ENCODE results near the gene CLSTN1.
"Not testable (repeated sequence)": the region's sequence is repeated elsewhere in the genome, so short reads cannot be mapped to it uniquely, and the experiment has no call there.

CLSTN1 gene

DNA sequence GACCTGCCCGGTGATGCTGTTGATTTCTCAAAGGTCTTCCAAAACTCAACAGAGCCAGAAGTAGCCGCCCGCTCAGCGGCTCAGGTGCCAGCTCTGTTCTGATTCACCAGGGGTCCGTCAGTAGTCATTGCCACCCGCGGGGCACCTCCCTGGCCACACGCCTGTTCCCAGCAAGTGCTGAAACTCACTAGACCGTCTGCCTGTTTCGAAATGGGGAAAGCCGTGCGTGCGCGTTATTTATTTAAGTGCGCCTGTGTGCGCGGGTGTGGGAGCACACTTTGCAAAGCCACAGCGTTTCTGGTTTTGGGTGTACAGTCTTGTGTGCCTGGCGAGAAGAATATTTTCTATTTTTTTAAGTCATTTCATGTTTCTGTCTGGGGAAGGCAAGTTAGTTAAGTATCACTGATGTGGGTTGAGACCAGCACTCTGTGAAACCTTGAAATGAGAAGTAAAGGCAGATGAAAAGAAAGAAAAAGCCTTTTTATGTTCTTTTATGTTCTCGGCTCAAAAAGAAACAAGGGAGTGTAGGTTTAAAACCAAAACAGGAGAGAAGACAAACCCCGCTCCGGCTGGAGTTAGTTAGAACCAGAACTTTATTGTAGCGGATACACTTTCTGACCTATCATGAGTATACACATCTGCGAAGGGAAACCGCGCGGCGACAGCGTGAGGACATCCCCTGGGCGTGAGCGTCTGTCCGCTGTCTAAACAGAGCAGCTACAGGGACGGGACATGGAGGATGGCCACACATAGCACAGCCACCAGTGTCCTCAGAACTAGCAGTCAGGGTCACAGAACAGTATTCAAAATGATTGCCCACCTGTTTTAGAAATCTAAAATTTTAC lies 95.1 kb downstream of the CLSTN1 start:
- peak in 1 of 4 experiments; percentile 21 for DNase-seq

DNA sequence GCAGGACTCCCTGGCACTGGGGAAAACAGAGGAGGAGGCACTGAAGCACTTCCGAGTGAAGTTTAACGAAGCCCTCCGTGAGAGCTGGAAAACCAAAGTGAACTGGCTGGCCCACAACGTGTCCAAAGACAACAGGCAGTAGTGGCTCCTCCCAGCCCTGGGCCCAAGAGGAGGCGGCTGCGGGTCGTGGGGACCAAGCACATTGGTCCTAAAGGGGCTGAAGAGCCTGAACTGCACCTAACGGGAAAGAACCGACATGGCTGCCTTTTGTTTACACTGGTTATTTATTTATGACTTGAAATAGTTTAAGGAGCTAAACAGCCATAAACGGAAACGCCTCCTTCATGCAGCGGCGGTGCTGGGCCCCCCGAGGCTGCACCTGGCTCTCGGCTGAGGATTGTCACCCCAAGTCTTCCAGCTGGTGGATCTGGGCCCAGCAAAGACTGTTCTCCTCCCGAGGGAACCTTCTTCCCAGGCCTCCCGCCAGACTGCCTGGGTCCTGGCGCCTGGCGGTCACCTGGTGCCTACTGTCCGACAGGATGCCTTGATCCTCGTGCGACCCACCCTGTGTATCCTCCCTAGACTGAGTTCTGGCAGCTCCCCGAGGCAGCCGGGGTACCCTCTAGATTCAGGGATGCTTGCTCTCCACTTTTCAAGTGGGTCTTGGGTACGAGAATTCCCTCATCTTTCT lies 96.7 kb downstream of the CLSTN1 start:
- no peak for DNase-seq

DNA sequence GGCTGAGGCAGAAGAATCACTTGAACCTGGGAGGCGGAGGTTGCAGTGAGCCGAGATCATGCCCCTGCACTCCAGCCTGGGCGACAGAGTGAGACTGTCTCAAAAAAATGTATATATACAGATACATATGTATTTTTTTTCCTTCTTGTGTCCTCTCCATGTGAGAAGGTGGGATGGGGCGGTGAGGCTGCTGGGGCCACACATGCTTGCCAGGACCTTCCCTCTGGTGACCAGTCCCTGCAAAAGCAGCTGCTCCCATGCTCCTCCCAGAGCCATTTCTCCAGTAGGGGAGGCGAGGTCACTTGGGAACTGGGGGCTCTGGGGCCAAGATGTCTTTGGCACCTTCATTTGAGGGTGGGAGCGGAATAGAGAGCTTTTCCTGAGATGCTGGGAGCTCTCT lies 97.4 kb downstream of the CLSTN1 start:
- no peak for DNase-seq

DNA sequence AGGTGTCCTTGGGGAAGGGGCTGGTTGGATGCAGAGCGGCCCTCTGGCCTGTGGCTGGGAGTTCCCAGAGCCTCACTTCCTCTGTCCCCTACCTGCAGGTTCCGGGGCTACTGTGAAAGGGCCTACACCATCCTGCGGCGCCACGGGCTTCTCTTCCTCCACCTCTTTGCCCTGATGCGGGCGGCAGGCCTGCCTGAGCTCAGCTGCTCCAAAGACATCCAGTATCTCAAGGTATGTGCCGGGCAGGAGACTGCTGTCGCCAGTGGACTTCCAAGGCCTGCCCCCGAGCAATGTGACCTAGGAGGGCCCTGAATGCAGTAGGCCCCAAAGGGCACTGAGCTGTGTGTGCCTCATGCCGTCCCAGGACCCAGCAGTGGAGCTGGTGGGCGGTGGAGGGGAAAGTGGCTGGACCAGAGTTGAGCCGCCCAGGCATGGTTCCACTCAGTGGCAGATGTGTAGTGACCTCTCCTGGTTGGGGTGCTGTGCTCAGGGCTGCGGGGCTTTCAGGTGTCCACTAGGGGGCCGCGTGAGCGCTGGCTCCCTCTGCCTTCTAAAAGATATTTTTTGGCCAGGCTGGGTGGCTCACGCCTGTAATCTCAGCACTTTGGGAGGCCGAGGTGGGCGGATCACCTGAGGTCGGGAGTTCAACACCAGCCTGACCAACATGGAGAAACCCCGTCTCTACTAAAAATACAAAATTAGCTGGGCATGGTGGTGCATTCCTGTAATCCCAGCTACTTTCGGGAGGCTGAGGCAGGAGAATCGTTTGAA lies 98.9 kb downstream of the CLSTN1 start:
- DNase-seq = peak; percentile 45 to 59 (median 56)

DNA sequence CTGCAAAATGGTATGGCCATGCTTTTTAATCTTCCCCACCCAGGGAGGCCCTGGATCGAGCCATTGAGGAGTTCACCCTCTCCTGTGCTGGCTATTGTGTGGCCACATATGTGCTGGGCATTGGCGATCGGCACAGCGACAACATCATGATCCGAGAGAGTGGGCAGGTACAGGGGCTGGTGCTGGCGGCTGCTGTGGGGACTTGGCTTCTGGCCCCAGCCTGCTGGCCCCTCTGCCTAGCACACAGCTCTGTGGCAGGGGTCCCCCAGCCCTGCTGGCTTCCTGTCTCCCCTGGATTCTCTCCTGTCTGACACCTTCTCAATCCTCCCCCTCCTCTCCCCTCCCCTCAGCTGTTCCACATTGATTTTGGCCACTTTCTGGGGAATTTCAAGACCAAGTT lies 99.8 kb downstream of the CLSTN1 start:
- no peak for DNase-seq

DNA sequence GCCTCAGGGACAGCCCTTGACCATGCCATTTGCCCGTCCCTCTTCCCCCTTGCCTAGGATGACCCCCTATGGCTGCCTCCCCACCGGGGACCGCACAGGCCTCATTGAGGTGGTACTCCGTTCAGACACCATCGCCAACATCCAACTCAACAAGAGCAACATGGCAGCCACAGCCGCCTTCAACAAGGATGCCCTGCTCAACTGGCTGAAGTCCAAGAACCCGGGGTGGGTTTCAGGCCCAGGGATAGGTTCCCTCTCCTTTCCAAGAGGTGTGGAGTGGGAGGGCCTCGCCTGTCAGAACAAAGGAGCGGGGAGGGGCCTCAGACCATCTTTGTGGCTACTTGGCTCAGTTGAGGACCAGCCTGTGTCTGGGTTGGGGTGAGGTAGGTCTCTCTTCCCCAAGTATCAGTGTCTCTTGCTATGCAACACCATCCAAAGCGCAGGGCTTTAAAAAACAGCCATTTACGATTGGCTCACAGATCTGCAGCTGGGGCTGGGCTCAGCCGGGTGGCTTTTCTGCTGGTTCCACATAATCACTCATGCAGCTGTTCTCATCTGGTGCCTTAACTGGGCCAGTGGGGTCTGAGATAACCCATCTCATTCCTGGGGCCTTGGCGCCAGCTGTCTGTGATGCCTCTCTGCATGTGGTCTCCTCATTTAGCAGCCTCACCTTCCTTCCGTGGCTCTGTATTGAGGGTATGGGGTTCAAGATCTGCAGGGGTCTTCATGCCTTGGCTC lies 100.5 kb downstream of the CLSTN1 start:
- DNase-seq = no peak

DNA sequence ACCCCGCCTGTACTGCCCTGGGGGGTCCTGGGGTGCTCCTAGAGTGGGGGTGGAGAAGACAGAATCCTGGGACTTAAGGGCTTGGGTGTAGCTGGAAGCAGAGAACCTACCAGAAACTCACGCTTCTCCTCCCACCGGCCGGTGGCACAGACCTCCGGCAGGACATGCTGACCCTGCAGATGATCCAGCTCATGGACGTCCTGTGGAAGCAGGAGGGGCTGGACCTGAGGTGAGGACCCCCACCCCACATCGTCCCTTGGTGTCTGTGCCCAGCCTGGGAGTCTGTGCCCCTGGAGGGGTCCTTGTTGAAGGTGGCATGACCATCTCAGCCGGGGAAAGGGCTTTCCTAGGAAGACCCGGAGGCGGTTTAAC lies 101.4 kb downstream of the CLSTN1 start:
- no peak for DNase-seq

DNA sequence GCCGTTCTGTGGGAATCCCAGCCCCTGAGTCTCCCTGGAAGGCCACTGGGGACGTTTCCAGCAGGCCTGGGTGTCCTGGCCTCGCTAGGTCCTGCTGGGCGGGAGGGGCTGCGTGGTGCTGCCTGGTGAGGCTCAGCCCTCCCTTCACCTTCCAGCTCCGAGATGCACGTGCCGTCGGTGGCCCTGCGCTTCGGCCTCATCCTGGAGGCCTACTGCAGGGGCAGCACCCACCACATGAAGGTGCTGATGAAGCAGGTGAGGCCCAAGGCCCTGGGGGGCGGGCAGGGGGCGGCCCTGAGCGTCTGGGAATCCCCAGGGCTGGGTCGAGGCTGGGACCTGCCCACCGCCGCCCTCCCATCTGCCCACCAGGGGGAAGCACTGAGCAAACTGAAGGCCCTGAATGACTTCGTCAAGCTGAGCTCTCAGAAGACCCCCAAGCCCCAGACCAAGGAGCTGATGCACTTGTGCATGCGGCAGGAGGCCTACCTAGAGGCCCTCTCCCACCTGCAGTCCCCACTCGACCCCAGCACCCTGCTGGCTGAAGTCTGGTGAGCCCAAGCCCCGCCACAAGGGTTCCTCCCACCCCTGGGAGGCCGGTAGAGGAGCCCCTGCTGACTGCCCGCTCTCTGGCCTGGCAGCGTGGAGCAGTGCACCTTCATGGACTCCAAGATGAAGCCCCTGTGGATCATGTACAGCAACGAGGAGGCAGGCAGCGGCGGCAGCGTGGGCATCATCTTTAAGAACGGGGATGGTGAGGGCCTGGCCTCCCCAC lies 102.0 kb downstream of the CLSTN1 start:
- peak; percentile 55 to 80 (median 71) for DNase-seq

DNA sequence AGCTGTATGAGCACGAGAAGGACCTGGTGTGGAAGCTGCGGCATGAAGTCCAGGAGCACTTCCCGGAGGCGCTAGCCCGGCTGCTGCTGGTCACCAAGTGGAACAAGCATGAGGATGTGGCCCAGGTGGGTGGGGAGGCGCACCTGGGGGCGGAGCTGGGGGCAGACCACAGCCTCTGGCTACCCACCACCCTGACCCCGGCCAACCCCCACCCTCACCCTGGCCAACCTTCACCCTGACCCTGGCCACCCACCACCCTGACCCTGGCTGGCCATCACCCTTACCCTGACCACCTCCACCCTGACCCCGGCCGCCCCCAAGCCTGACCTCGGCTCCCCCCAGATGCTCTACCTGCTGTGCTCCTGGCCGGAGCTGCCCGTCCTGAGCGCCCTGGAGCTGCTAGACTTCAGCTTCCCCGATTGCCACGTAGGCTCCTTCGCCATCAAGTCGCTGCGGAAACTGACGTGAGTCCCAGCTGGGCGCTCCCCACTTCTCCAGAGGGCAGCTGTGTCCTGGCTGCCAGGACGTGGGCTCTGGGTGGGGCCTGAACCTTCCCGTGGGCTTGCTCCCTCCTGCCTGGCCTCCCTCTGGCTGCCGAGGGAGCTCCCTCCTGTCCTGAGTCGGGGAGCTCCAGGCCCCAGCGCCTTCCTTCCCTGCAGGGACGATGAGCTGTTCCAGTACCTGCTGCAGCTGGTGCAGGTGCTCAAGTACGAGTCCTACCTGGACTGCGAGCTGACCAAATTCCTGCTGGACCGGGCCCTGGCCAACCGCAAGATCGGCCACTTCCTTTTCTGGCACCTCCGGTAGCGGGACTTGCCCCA lies 102.8 kb downstream of the CLSTN1 start:
- DNase-seq = no peak

DNA sequence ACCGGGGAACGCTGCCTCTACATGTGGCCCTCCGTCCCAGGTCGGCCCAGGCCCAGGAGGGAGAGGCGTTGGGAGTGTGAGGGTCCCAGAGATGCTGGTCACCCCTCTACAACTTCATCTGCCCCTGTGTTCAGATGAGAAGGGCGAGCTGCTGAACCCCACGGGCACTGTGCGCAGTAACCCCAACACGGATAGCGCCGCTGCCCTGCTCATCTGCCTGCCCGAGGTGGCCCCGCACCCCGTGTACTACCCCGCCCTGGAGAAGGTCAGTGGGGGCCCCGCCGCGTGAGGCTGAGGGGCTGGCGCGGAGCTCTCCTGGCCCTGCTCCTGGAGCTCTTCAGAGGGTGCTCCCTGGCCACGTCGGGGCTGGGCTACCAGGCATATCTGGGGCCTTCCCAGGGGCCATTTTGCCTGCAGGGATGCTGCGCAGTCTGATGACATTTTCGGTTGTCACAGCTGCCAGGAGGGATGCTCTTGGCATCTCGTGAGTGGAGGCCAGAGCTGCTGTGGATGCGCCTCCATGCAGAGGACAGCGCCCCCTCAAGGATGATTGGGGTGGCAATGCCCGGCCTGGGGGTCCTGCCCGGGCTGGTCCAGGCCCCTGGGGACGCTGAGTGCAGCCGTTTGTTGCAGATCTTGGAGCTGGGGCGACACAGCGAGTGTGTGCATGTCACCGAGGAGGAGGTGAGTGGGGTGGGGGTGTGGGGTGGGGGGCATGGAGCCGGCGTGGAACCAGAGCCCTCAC lies 103.6 kb downstream of the CLSTN1 start:
- no peak for DNase-seq

DNA sequence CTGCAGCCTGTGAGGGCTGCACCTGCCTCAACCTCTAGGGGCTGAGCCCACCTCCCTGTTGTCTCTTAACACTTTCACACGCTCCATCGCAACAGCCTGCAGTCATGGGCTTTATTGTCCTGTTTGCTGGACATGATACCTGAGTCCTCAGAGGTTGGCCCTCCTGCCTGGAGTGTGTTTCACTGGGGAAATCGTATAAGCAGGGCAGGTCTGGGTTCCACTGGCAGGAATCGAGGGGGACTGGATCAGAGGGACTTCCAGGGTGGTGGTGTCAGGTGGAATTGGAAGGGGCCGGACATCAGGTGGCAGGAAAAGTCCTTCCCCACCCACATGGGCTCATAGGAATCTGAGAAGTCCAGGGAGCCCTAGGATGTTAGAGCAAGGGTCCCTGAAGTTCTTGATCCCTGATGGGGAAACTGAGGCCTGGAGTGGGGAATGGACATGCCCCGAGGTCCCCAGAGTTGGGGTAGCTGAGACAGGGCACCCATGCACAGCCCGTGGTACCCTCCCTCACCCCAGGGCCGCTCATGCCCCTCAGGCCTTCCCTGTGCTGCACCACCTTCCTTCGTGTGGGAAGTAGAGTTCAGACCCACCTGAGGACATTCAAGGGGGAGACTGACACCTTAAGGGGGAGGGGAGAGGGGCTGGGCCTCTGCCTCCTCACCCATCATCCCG lies 105.6 kb downstream of the CLSTN1 start:
- DNase-seq = no peak

DNA sequence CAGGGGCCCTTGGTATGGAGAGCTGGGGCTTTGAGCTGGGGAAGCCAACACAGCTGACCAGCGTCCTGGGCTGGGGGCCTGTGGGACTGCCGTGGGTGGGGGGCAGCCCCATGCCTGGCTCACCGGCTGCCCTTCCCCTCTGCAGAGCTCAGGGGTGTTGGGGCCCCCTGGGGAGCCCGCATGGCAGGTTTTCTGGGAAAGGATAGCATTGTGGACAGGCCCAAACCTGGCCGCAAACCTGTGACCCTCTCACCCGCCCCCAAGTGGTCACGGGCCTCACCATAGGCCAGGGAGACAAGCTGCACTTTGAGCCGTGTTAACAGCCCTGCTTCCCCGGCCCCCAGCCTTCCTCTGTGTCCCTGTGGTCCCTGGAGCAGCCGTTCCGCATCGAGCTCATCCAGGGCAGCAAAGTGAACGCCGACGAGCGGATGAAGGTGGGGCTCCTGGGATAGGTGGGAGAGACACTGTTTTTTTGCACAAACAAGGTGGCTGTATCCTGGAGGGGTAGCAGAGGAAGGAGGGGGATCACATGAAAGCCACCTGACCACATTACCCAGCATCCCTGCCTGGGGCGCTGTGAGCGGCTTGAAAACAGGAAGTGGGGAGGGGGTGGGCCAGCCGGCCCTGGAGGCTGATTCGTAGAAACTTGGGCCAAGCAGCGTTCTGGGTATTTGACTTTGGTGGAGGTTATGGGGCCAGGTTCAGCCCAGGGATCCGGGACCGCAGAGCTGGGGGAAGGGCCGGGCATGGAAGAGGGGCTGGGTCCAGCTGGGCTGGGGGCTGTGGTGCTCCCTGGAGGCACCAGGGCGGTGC lies 106.4 kb downstream of the CLSTN1 start:
- peak; percentile 41 to 89 (median 76) for DNase-seq

DNA sequence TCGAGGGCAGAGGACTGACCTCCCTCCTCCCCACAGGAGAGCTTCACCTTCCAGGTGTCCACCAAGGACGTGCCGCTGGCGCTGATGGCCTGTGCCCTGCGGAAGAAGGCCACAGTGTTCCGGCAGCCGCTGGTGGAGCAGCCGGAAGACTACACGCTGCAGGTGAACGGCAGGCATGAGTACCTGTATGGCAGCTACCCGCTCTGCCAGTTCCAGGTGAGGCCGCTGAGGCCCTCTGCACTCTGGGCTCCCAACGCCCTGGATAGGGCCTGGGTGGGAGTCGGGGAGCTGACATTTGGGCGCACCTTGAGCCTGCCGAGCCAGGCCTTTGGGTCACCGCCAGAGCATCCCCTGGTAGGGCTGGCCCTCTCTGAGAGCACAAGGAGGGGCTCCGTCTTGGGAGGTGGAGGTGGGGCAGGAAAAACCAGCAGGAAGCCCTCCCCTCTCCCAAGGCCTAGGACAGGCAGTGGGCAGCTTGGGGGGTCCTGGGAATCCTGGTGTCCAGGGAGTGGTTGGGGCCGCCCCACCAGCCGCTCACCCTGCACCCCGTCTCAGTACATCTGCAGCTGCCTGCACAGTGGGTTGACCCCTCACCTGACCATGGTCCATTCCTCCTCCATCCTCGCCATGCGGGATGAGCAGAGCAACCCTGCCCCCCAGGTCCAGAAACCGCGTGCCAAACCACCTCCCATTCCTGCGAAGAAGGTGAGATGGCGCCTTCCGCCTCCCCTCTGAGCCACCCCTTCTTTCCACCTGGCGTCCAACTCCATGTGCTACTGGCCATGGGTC lies 107.2 kb downstream of the CLSTN1 start:
- no peak for DNase-seq

DNA sequence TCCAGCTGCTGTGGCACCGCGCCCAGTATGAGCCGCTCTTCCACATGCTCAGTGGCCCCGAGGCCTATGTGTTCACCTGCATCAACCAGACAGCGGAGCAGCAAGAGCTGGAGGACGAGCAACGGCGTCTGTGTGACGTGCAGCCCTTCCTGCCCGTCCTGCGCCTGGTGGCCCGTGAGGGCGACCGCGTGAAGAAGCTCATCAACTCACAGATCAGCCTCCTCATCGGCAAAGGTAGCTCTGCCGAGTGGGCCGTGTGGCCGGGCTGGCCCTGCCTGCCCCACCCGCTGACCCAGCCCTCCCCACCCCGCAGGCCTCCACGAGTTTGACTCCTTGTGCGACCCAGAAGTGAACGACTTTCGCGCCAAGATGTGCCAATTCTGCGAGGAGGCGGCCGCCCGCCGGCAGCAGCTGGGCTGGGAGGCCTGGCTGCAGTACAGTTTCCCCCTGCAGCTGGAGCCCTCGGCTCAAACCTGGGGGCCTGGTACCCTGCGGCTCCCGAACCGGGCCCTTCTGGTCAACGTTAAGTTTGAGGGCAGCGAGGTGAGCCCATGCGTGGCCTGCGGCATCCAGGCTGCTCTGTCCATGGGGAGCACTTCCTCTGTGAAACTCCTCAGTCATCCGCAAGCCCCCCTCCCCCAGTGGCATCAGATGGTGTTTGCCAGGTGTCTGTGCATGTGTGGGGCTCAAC lies 108.1 kb downstream of the CLSTN1 start:
- DNase-seq = no peak

DNA sequence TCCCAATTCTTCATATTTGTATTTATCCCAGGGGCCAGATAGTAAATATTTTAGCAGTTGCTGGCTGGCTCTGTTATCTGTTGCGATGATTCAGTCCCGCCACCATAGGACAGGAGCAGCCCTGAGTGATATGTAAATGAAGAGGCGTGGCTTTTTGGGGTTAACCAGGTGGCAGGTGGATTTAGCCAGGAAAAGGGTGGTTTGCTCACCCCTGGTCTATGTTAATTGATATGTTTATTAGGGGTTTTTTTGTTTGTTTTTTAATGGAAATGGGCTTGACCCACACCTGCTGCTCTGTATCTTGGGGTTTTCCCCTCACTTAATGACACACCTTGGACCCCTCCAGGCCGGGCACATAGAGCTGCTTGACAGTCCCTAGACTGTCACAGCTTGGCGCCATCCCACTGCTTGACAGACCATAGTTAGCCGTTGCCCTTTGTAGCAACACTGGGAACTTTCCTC lies 109.5 kb downstream of the CLSTN1 start:
- DNase-seq = no peak

DNA sequence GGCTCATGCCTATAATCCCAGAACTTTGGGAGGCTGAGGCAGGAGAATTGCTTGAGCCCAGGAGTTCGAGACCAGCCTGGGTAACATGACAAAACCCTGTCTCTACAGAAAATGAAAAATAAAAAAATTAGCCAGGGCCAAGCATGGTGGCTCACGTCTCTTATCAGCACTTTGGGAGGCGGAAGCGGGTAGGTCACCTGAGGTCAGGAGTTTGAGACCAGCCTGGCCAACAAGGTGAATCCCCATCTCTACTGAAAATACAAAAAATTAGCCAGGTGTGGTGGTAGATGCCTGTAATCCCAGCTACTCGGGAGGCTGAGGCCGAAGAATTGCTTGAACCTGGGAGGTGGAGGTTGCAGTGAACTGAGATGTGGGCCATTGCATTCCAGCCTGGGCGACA lies 111.0 kb downstream of the CLSTN1 start:
- not testable (repeated sequence) for DNase-seq

DNA sequence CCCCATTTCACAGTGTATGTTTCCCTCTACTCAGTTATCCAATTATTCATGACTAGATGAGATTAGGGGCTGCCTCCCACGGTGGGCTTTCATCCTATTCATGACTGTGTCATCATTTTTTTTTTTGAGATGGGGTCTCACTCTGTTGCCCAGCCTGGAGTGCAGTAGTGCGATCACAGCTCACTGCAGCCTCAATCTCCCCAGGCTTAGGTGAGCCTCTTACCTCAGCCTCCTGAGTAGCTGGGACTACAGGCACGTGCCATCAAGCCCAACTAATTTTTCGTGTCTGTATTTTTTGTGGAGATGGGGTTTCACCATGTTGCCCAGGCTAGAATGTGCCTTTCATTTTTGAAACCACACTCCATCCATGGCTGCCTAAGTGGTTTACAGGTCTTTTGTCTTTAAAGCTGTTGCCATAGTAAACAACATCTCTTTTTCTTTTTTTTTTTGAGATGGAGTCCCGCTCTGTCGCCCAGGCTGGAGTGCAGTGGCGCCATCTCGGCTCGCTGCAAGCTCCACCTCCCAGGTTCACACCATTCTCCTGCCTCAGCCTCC lies 112.2 kb downstream of the CLSTN1 start:
- no peak for DNase-seq
